ENCODE data around the gene ABHD6. TPM values are rescaled to one million over a fixed set of nuclear protein-coding genes. Genes with fewer than 3 reads are reported as not detected.
A peak's percentile ranks its signal among the peaks of the same experiment; 100 is the strongest.

The ABHD6 gene
- total RNA-seq, 2 donors from 2014 or later, result 13.2 to 16.9 TPM

DNA sequence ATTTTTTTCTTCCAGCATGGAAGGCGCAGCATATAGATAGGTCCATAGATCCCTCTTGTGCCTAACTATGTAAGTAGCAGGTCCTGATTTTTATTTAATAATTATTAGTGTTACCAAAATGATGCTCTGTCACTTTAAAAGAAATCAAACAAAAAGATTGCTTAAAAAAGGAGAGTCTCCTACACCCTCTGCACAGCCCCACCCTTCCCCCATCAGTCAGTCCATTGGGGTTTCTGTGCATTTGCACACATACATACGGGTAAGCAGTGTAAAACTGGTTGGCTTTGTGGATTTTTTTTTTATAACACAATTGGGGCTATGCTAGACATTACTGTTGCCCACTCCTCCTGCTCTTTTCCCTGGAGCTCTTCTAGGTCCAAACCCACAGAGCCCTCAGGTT, 61.5 kb downstream of the ABHD6 start:
- Histone ChIP-seq H3K4me3 (no peak overlapping the region), H3K27me3 (replicated peaks; ENCODE audit: insufficient read depth) (no peaks in the 10 kb centered on the region), H3K36me3 (no peaks in the 10 kb centered on the region), H3K4me1 (replicated peaks) (no peaks in the 10 kb centered on the region), H3K9me3 (no peaks in the 10 kb centered on the region), H3K27ac (no peak overlapping the region)
- no peak for DNase-seq (ENCODE audit: low spot score)
- TF ChIP-seq, protein P1, sequence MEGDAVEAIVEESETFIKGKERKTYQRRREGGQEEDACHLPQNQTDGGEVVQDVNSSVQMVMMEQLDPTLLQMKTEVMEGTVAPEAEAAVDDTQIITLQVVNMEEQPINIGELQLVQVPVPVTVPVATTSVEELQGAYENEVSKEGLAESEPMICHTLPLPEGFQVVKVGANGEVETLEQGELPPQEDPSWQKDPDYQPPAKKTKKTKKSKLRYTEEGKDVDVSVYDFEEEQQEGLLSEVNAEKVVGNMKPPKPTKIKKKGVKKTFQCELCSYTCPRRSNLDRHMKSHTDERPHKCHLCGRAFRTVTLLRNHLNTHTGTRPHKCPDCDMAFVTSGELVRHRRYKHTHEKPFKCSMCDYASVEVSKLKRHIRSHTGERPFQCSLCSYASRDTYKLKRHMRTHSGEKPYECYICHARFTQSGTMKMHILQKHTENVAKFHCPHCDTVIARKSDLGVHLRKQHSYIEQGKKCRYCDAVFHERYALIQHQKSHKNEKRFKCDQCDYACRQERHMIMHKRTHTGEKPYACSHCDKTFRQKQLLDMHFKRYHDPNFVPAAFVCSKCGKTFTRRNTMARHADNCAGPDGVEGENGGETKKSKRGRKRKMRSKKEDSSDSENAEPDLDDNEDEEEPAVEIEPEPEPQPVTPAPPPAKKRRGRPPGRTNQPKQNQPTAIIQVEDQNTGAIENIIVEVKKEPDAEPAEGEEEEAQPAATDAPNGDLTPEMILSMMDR (IDR thresholded peaks at IDR 0.05), result no peak
- TF ChIP-seq POLR2A (IDR thresholded peaks at IDR 0.05) (no peak), POLR2AphosphoS5 (IDR thresholded peaks at IDR 0.05) (no peak)
- intact Hi-C loops (cut with DNase I), result loop anchor here (2.0 to 5.0 kb wide), 3 partner anchors 62 to 122 kb away; partner anchors contain the start of gene ABHD6
- 64% methylated on average over 2 of the region's 2 CpGs for WGBS

DNA sequence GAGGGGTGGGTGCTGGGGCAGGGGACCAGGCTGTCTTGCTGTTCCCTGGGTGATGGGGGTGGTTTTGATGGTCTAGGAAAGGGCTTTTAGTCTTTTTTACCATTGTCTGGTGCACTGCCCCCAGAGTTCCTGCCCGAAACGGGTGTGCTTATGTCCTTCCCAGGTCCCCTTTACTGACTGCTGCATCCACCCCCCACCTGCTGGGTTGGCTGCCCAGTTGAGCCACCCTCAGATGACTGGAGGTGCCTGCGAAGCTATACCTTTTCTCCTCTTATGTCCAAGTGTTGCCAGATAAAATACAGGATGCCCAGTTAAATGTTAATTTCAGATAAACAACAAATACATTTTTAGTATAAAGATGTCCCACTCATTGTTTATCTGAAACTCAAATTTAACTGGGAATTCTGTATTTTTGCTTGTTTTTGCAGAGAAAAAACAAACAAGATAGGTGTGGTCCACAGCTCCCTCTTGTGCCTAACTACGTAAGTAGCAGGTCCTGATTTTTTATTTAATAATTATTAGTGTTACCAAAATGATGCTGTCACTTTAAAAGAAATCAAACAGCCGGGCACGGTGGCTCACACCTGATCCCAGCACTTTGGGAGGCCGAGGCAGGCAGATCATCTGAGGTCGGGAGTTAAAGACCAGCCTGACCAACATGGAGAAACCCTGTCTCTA, 62.4 kb downstream of the ABHD6 start:
- intact Hi-C loops (cut with DNase I), result loop anchor here (2.0 to 5.0 kb wide), 3 partner anchors 63 to 123 kb away; partner anchors contain the start of gene ABHD6
- no peak for DNase-seq (ENCODE audit: low spot score)
- no peak overlapping the region for H3K4me3 ChIP-seq
- H3K27ac ChIP-seq, result no peak overlapping the region
- H3K27me3 ChIP-seq (replicated peaks; ENCODE audit: insufficient read depth), result no peaks in the 10 kb centered on the region
- WGBS, result 11% methylated on average over 8 of the region's 8 CpGs
- H3K4me1 ChIP-seq (replicated peaks), result no peaks in the 10 kb centered on the region
- H3K36me3 ChIP-seq, result no peaks in the 10 kb centered on the region
- no peaks in the 10 kb centered on the region for H3K9me3 ChIP-seq
- TF ChIP-seq POLR2A (IDR thresholded peaks at IDR 0.05) (no peak), POLR2AphosphoS5 (IDR thresholded peaks at IDR 0.05) (no peak)
- TF ChIP-seq, protein P1 (IDR thresholded peaks at IDR 0.05), result peak in 3 of 4 experiments; percentile 51 to 73 (median 71)

DNA sequence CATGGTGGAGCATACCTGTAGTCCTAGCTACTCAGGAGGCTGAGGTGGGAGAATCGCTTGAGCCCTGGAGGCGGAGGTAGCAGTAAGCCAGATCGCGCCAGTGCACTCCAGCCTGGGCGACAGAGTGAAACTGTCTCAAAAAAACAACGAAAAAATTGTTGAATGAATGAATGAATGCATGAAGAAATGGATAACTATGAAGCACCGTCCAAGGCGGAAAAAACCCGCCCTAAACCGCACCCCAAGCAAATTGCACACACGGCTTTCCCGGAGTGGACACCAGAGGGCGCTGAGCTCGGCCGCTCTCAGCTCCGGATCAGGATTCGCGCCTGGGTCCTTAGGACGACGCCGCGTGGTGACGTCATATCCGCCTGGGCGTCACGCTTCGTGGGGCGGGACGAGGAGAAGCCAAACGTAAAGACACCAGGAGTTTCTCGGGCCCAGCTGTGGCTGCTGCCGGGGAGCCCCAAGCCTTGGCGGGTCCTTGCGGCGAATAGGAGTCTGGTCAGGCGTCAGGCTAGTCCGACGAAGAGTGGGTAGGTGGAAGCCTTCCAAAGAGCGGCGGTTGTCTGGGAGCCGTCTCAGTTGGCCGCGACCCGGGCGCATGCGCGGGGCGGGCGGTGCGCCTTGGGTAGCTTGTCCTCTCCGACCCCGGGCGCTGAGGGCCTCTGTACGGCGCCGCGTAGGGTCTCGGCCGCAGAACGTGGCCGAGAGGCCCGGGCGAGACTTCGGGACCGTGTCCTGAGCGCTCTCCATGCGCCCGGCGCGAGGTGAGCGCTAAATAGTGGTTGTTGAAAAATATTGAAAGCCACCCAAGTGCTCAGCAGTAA, 68.5 kb downstream of the ABHD6 start, which contains the start of the genes HTD2 and RPP14:
Gene HTD2, plus strand, starts transcription at position 639 of the 830 bp plus-strand sequence. CDS start 11,094 bp downstream, outside the sequence.
Gene RPP14, plus strand, starts transcription at position 364 of the 830 bp plus-strand sequence. CDS start 4,085 bp downstream, outside the sequence.
- DNase-seq (ENCODE audit: low spot score), result peak; percentile 95
- Histone ChIP-seq H3K9me3 (no peaks in the 10 kb centered on the region), H3K27me3 (replicated peaks; ENCODE audit: insufficient read depth) (no peaks in the 10 kb centered on the region), H3K27ac (peak within 1 kb of the TSS; percentile 95 to 98), H3K36me3 (peaks cover 0 to 2% of the 10 kb centered on the region in 2 donors), H3K4me3 (peak within 1 kb of the TSS; percentile 75 to 88), H3K4me1 (replicated peaks) (peaks cover 17% of the 10 kb centered on the region)
- 4% methylated on average over 70 of the region's 71 CpGs for WGBS
- intact Hi-C loops (cut with DNase I), result loop anchor here (2.0 kb wide), 1 partner anchor 69 kb away; the partner anchor contains the start of gene ABHD6
- TF ChIP-seq POLR2A (IDR thresholded peaks at IDR 0.05) (peak; percentile 57), POLR2AphosphoS5 (IDR thresholded peaks at IDR 0.05) (peak; percentile 96)
- TF ChIP-seq, protein P1 (IDR thresholded peaks at IDR 0.05), result peak; percentile 98 to 99 (median 98)

DNA sequence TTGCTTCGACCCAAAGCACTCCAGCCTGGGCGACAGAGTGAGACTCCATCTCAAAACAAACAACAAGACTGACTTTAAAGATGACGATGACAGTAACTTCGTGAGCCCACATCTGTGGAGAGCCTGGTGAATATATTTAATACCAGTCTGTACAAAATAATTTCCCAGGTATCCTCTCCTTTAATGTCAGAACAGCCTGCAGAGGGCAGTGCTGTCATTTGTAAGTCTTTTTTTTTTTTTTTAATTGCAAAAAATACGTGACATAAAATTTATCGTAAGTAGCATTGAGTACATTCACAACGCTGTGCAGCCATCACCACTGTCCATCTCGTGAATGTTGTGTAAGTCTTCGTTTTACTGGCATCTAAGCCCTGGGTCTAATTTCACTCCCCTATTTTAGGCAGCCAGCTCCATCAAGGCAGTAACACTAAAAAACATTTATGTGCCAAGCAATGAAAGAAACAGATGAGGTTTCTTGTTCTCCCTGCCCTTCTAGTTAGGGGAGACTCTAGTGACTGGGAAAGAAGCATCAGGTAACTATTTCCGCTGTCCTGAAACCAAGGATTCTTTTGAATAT, 70.1 kb downstream of the ABHD6 start:
- WGBS, result 21% methylated on average over 10 of the region's 10 CpGs
- H3K9me3 ChIP-seq, result no peaks in the 10 kb centered on the region
- peaks cover 0 to 5% of the 10 kb centered on the region in 2 donors for H3K36me3 ChIP-seq
- peak; percentile 23 for DNase-seq (ENCODE audit: low spot score)
- peaks cover 17% of the 10 kb centered on the region for H3K4me1 ChIP-seq (replicated peaks)
- H3K27ac ChIP-seq, result peak overlapping the region; percentile 95 to 98
- intact Hi-C loops (cut with DNase I), result loop anchor here (2.0 kb wide), 1 partner anchor 71 kb away; the partner anchor contains the start of gene ABHD6
- TF ChIP-seq, protein P1 (IDR thresholded peaks at IDR 0.05), result peak in 3 of 4 experiments; percentile 16 to 40 (median 31)
- no peak for TF ChIP-seq POLR2A (IDR thresholded peaks at IDR 0.05)
- TF ChIP-seq POLR2AphosphoS5 (IDR thresholded peaks at IDR 0.05), result peak; percentile 3
- peak overlapping the region; percentile 75 to 88 for H3K4me3 ChIP-seq
- H3K27me3 ChIP-seq (replicated peaks; ENCODE audit: insufficient read depth), result no peaks in the 10 kb centered on the region

Measured in prostate gland (tissue), 2 donors.